ENCODE results near the gene PLK3.

The PLK3 gene

GRCh38 chr1:44777969-44778635 lies 22.1 kb upstream of the PLK3 start:
- peaks cover 52% of the 10 kb centered on the region for H3F3A ChIP-seq (ENCODE audit: insufficient read depth, low read length)
- no peaks in the 10 kb centered on the region for H3K27me3 ChIP-seq (replicated peaks; ENCODE audit: insufficient read depth, low read length)
- peaks cover 41% of the 10 kb centered on the region for H3K79me2 ChIP-seq (ENCODE audit: low read length)
- H3K4me1 ChIP-seq (ENCODE audit: low read length) = 0 out of 2 replicates have a peak, but pooled peaks cover 7% of the 10 kb centered on the region
- no peak overlapping the region for H3K27ac ChIP-seq (ENCODE audit: low read length)
- no peaks in the 10 kb centered on the region for H3K9me2 ChIP-seq (replicated peaks; ENCODE audit: insufficient read depth, low read length)
- no peak overlapping the region for H2AFZ ChIP-seq (ENCODE audit: low read length)
- H3K36me3 ChIP-seq (replicated peaks; ENCODE audit: insufficient read depth, low read length) = peaks cover 18% of the 10 kb centered on the region
- H3K4me3 ChIP-seq (ENCODE audit: low read length) = no peak overlapping the region
- no peak for TF ChIP-seq EZH2 (optimal IDR thresholded peaks at IDR 0.05; ENCODE audit: low read depth, low read length)
- TF ChIP-seq CTCF (IDR thresholded peaks at IDR 0.05; ENCODE audit: low read length) = no peak
- TF ChIP-seq EZH2phosphoT487 (IDR thresholded peaks at IDR 0.05; ENCODE audit: low read length) = no peak
- DNase-seq = no peak
- H3K9me3 ChIP-seq (replicated peaks; ENCODE audit: insufficient read depth, low read length) = no peaks in the 10 kb centered on the region
- H3K9ac ChIP-seq (ENCODE audit: low read length) = no peak overlapping the region
- H3K4me2 ChIP-seq (ENCODE audit: low read depth, low read length) = no peak overlapping the region
- peaks cover 11% of the 10 kb centered on the region; the same call in 1 of the 2 replicates for H4K20me1 ChIP-seq (ENCODE audit: insufficient read depth, low read length)

GRCh38 chr1:44778705-44779576 lies 21.2 kb upstream of the PLK3 start:
- Histone ChIP-seq H3K4me3 (ENCODE audit: low read length) (no peak overlapping the region), H3K4me2 (ENCODE audit: low read depth, low read length) (no peak overlapping the region), H3K79me2 (ENCODE audit: low read length) (peaks cover 41% of the 10 kb centered on the region)

GRCh38 chr1:44780583-44781121 lies 19.5 kb upstream of the PLK3 start:
- Histone ChIP-seq H3K9me2 (replicated peaks; ENCODE audit: insufficient read depth, low read length) (no peaks in the 10 kb centered on the region), H4K20me1 (ENCODE audit: insufficient read depth, low read length) (peaks cover 11% of the 10 kb centered on the region; the same call in 1 of the 2 replicates), H3K27ac (ENCODE audit: low read length) (no peak overlapping the region), H3K4me2 (ENCODE audit: low read depth, low read length) (no peak overlapping the region), H3K27me3 (replicated peaks; ENCODE audit: insufficient read depth, low read length) (no peaks in the 10 kb centered on the region), H3K79me2 (ENCODE audit: low read length) (peaks cover 32% of the 10 kb centered on the region), H3F3A (ENCODE audit: insufficient read depth, low read length) (peaks cover 54% of the 10 kb centered on the region), H3K9me3 (replicated peaks; ENCODE audit: insufficient read depth, low read length) (no peaks in the 10 kb centered on the region), H3K36me3 (replicated peaks; ENCODE audit: insufficient read depth, low read length) (peaks cover 18% of the 10 kb centered on the region), H3K9ac (ENCODE audit: low read length) (no peak overlapping the region), H2AFZ (ENCODE audit: low read length) (no peak overlapping the region), H3K4me3 (ENCODE audit: low read length) (no peak overlapping the region), H3K4me1 (ENCODE audit: low read length) (peaks cover 11% of the 10 kb centered on the region; the same call in 1 of the 2 replicates)
- no peak for DNase-seq
- no peak for TF ChIP-seq EZH2phosphoT487 (IDR thresholded peaks at IDR 0.05; ENCODE audit: low read length)
- no peak for TF ChIP-seq EZH2 (optimal IDR thresholded peaks at IDR 0.05; ENCODE audit: low read depth, low read length)
- no peak for TF ChIP-seq CTCF (IDR thresholded peaks at IDR 0.05; ENCODE audit: low read length)

More at GRCh38 chr1:44778705-44779576, 21.2 kb upstream of the PLK3 start:
- Histone ChIP-seq H4K20me1 (ENCODE audit: insufficient read depth, low read length) (peaks cover 11% of the 10 kb centered on the region; the same call in 1 of the 2 replicates), H3K27me3 (replicated peaks; ENCODE audit: insufficient read depth, low read length) (no peaks in the 10 kb centered on the region), H3K4me1 (ENCODE audit: low read length) (0 out of 2 replicates have a peak, but pooled peaks cover 7% of the 10 kb centered on the region), H3K9me2 (replicated peaks; ENCODE audit: insufficient read depth, low read length) (no peaks in the 10 kb centered on the region), H2AFZ (ENCODE audit: low read length) (no peak overlapping the region), H3K27ac (ENCODE audit: low read length) (no peak overlapping the region), H3K9ac (ENCODE audit: low read length) (no peak overlapping the region), H3K9me3 (replicated peaks; ENCODE audit: insufficient read depth, low read length) (no peaks in the 10 kb centered on the region), H3K36me3 (replicated peaks; ENCODE audit: insufficient read depth, low read length) (peaks cover 18% of the 10 kb centered on the region), H3F3A (ENCODE audit: insufficient read depth, low read length) (peaks cover 56% of the 10 kb centered on the region)
- no peak for DNase-seq
- no peak for TF ChIP-seq EZH2 (optimal IDR thresholded peaks at IDR 0.05; ENCODE audit: low read depth, low read length)
- TF ChIP-seq EZH2phosphoT487 (IDR thresholded peaks at IDR 0.05; ENCODE audit: low read length) = no peak
- no peak for TF ChIP-seq CTCF (IDR thresholded peaks at IDR 0.05; ENCODE audit: low read length)

Data from MM.1S (cell line).